HCT116 (cell line): ENCODE measurements around the gene MYL12B. TPM values are rescaled to one million over a fixed set of nuclear protein-coding genes. Genes with fewer than 3 reads are reported as not detected.

ENCODE experiments used
- ATAC-seq: fragments of 200-7000 bp; cut with Tn5 transposase; 2 replicates; pipeline ENCODE4 v1.9.1; 2020; ENCODE audit warnings: mild to moderate bottlenecking, moderate library complexity
- BruUV-seq: library from RNA; stranded (reverse); fragments of 400-500 nt; replicated peaks from 2 replicates; lab custom pipeline; 2021; lab: Mats Ljungman, UMichigan
- CTCF ChIA-PET: fragments of 300-600 bp; sonication (Branson Sonifier 250); formaldehyde crosslinking; loops from one replicate; lab custom pipeline; 2021; ENCODE audit warnings: antibody characterized with exemption; lab: Charles Lee
- POLR2A ChIA-PET: fragments of 300-600, 350-600 bp; sonication (Branson Sonifier 250); formaldehyde crosslinking; loops from one replicate; lab custom pipeline; 2021; ENCODE audit warnings: antibody characterized with exemption; lab: Charles Lee
- RAD21 ChIA-PET, 2 experiments: fragments of 300-600 bp; sonication (Branson Sonifier 250); formaldehyde crosslinking; loops; one replicate each; lab custom pipeline; 2023; ENCODE audit warnings: low total read pairs in 2 of 2; ENCODE audit not compliant: uncharacterized antibody in 2 of 2, unreplicated experiment in 2 of 2, low non-redundant PET in 1 of 2; lab: Charles Lee
- DNase-seq: peaks from one replicate; pipeline ENCODE4 v3.0.0-alpha.2; 2010; ENCODE audit warnings: low read depth, low spot score
- H2AFZ ChIP-seq: fragments of 200-600 bp; shearing (Covaris generic), sonication (generic); 2 replicates; pipeline ENCODE4 v1.6.1; 2017; ENCODE audit warnings: low read depth, mixed run types, mixed read lengths, antibody characterized with exemption, low read length; ENCODE audit not compliant: poor library complexity, severe bottlenecking
- H3K27ac ChIP-seq: 2 replicates; pipeline ENCODE4 v1.5.1; 2012; ENCODE audit warnings: low read depth, low read length
- H3K27me3 ChIP-seq: fragments of 200-600 bp; sonication (generic); 2 replicates; pipeline ENCODE4 v1.6.1; 2016; ENCODE audit warnings: mixed run types, low read length, mixed read lengths; ENCODE audit not compliant: insufficient read depth
- H3K36me3 ChIP-seq, 2 experiments: fragments of 200-500 bp in 1 of 2; fragments of 200-600 bp in 1 of 2; sonication (Bioruptor generic) in 1 of 2; sonication (generic) in 1 of 2; 2 replicates each; pipeline versions ENCODE4 v1.5.1 to v1.6.1; 2014 to 2016; ENCODE audit warnings: low read length in 2 of 2, inconsistent platforms in 1 of 2, mixed read lengths in 1 of 2, mixed run types in 1 of 2; ENCODE audit not compliant: insufficient read depth in 2 of 2, control insufficient read depth in 1 of 2
- H3K4me1 ChIP-seq, 2 experiments: fragments of 200-600 bp in 1 of 2; sonication (generic) in 1 of 2; 2 replicates each; pipeline versions ENCODE4 v1.5.1 to v1.6.1; 2012 to 2017; ENCODE audit warnings: low read length in 2 of 2, inconsistent platforms in 1 of 2, mild to moderate bottlenecking in 1 of 2, mixed read lengths in 1 of 2, mixed run types in 1 of 2, moderate library complexity in 1 of 2; ENCODE audit not compliant: insufficient read depth in 2 of 2, control insufficient read depth in 1 of 2
- H3K4me2 ChIP-seq: fragments of 200-600 bp; sonication (generic); 2 replicates; pipeline ENCODE4 v1.6.1; 2017; ENCODE audit warnings: mixed run types, low read length, mixed read lengths
- H3K4me3 ChIP-seq, 2 experiments: fragments of 200-600 bp in 1 of 2; sonication (generic) in 1 of 2; replicated peaks in 1 of 2; 2 replicates each; pipeline ENCODE4 v1.5.1; 2011 to 2016; ENCODE audit warnings: low read length in 2 of 2, control low read depth in 1 of 2, low read depth in 1 of 2, mild to moderate bottlenecking in 1 of 2, mixed read lengths in 1 of 2, mixed run types in 1 of 2
- H3K79me2 ChIP-seq: fragments of 200-600 bp; sonication (generic); 2 replicates; pipeline ENCODE4 v1.6.1; 2017; ENCODE audit warnings: mild to moderate bottlenecking, mixed run types, low read length, moderate library complexity, mixed read lengths; ENCODE audit not compliant: insufficient read depth
- H3K9ac ChIP-seq: fragments of 200-600 bp; sonication (generic); 2 replicates; pipeline ENCODE4 v1.6.1; 2016; ENCODE audit warnings: low read length, mixed read lengths
- H3K9me2 ChIP-seq: fragments of 200-600 bp; sonication (generic), shearing (Covaris generic); 2 replicates; pipeline ENCODE4 v1.6.1; 2017; ENCODE audit warnings: mixed run types, mild to moderate bottlenecking, moderate library complexity; ENCODE audit not compliant: insufficient read depth
- H3K9me3 ChIP-seq, 2 experiments: fragments of 200-500 bp in 1 of 2; fragments of 200-600 bp in 1 of 2; sonication (Bioruptor generic) in 1 of 2; sonication (generic) in 1 of 2; 2 replicates each; pipeline ENCODE4 v1.6.1; 2014 to 2017; ENCODE audit warnings: low read length in 2 of 2, mixed read lengths in 2 of 2, inconsistent platforms in 1 of 2, low read depth in 1 of 2, mild to moderate bottlenecking in 1 of 2, mixed run types in 1 of 2, moderate library complexity in 1 of 2; ENCODE audit not compliant: control insufficient read depth in 1 of 2, insufficient read depth in 1 of 2
- H4K20me1 ChIP-seq: fragments of 200-600 bp; sonication (generic), shearing (Covaris generic); 2 replicates; pipeline ENCODE4 v1.6.1; 2017; ENCODE audit warnings: mixed run types, mild to moderate bottlenecking, moderate library complexity; ENCODE audit not compliant: insufficient read depth
- ATF3 ChIP-seq: IDR thresholded peaks from 2 replicates; pipeline ENCODE4 v1.6.1; 2012
- CBX3 ChIP-seq: IDR thresholded peaks from 2 replicates; pipeline ENCODE4 v1.6.1; 2012; ENCODE audit warnings: low read depth
- CEBPB ChIP-seq: IDR thresholded peaks from 2 replicates; pipeline ENCODE4 v1.6.1; 2012; ENCODE audit warnings: low read depth
- CTCF ChIP-seq, 3 experiments: fragments of 200-600 bp in 1 of 3; sonication (generic) in 1 of 3; IDR thresholded peaks in 2 of 3; conservative IDR thresholded peaks in 1 of 3; 2 replicates each; pipeline ENCODE4 v1.5.1; 2012 to 2017; ENCODE audit warnings: low read depth in 2 of 3, low read length in 2 of 3, antibody characterized with exemption in 1 of 3, borderline replicate concordance in 1 of 3, control low read depth in 1 of 3, mild to moderate bottlenecking in 1 of 3, mixed read lengths in 1 of 3, mixed run types in 1 of 3, moderate library complexity in 1 of 3; ENCODE audit not compliant: insufficient read depth in 1 of 3
- ELF1 ChIP-seq: IDR thresholded peaks from 2 replicates; pipeline ENCODE4 v1.6.1; 2012; ENCODE audit warnings: low read depth, borderline replicate concordance
- EZH2 ChIP-seq: fragments of 200-600 bp; sonication (generic); IDR thresholded peaks from 2 replicates; pipeline ENCODE4 v1.6.1; 2017; ENCODE audit warnings: antibody characterized with exemption, mixed run types
- FOSL1 ChIP-seq: IDR thresholded peaks from 2 replicates; pipeline ENCODE4 v1.6.1; 2012; ENCODE audit warnings: low read depth
- POLR2A ChIP-seq: IDR thresholded peaks from 2 replicates; pipeline ENCODE4 v1.7.0; 2011; ENCODE audit warnings: borderline replicate concordance; ENCODE audit not compliant: insufficient read depth, insufficient read length; ENCODE audit errors: extremely low read depth
- POLR2AphosphoS5 ChIP-seq: IDR thresholded peaks from 2 replicates; pipeline ENCODE4 v1.6.1; 2011; ENCODE audit warnings: mild to moderate bottlenecking, low read depth, low read length, moderate library complexity
- RAD21 ChIP-seq: IDR thresholded peaks from 2 replicates; pipeline ENCODE4 v1.6.1; 2012; ENCODE audit warnings: low read depth, mild to moderate bottlenecking
- SIN3A ChIP-seq: IDR thresholded peaks from 2 replicates; pipeline ENCODE4 v1.6.1; 2012; ENCODE audit warnings: low read depth
- SP1 ChIP-seq: IDR thresholded peaks from 2 replicates; pipeline ENCODE4 v1.6.1; 2012; ENCODE audit warnings: low read depth
- SRF ChIP-seq: IDR thresholded peaks from 2 replicates; pipeline ENCODE4 v1.6.1; 2012; ENCODE audit warnings: low read depth
- TCF7L2 ChIP-seq: IDR thresholded peaks from 2 replicates; pipeline ENCODE4 v1.7.0; 2011; ENCODE audit warnings: borderline replicate concordance, inconsistent platforms; ENCODE audit not compliant: insufficient read depth, insufficient read length; ENCODE audit errors: extremely low read depth
- YY1 ChIP-seq: IDR thresholded peaks from 2 replicates; pipeline ENCODE4 v1.6.1; 2011; ENCODE audit warnings: low read length, low read depth, moderate library complexity, mild to moderate bottlenecking; ENCODE audit not compliant: insufficient replicate concordance; ENCODE audit errors: extremely low read depth
- ZFX ChIP-seq: fragments of 450-650 bp; IDR thresholded peaks from 2 replicates; pipeline ENCODE4 v1.6.1; 2017
- ZNF274 ChIP-seq: fragments of 200-500 bp; sonication (Bioruptor generic); IDR thresholded peaks from 2 replicates; pipeline ENCODE4 v1.6.1; 2014; ENCODE audit warnings: mild to moderate bottlenecking, low read depth, low read length, inconsistent platforms
- intact Hi-C: fragments of 100-400 bp; cut with micrococcal nuclease; formaldehyde crosslinking; loops from 2 replicates; pipeline ENCODE4 v1.10.0; 2022
- total RNA-seq: library from RNA; stranded (reverse); gene quantifications from one replicate; pipeline ENCODE4 v1.2.1, GENCODE V29; 2021; ENCODE audit not compliant: unreplicated experiment
- TF ChIP-seq, protein P1 (sequence below): IDR thresholded peaks from 2 replicates; pipeline ENCODE4 v1.6.1; 2012; ENCODE audit warnings: low read depth
- TF ChIP-seq, protein P2 (sequence below): IDR thresholded peaks from 2 replicates; pipeline ENCODE4 v1.6.1; 2012

The MYL12B gene
- total RNA-seq, 1 experiment from 2014 or later, result 403 TPM

DNA sequence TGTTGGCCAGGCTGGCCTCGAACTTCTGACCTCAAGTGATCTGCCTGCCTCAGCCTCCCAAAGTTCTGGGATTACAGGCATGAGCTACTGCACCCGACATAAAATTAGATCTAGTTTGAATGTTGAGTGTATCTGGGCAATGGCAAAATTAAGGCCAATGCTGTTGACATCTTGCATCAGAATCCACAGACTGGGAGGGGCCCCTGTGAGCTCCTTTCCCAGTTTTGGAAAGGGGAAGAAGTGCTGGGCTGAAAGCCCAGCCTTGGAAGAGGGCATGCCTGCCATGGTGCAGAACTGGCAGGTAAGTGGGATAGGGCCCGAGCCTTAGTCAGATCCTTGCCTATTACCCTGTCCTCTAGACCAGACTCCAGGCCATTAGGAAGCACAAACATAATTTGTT, 37.7 kb upstream of the MYL12B start:
- Histone ChIP-seq H3K4me2 (no peak overlapping the region), H3K9me3 (no peaks in the 10 kb centered on the region), H3K9me2 (no peaks in the 10 kb centered on the region), H3K27me3 (no peaks in the 10 kb centered on the region), H3K4me3 (no peak overlapping the region), H3K27ac (no peak overlapping the region), H3K4me1 (no peaks in the 10 kb centered on the region), H3K9ac (no peak overlapping the region), H2AFZ (no peak overlapping the region), H4K20me1 (no peaks in the 10 kb centered on the region), H3K79me2 (no peaks in the 10 kb centered on the region), H3K36me3 (no peaks in the 10 kb centered on the region)
- CTCF ChIA-PET, result no interaction called here
- ATAC-seq (no peak), DNase-seq (no peak)
- intact Hi-C loops, result no loop called here
- RAD21 ChIA-PET, result no interaction called here
- TF ChIP-seq EZH2 (no peak), SIN3A (no peak), SRF (no peak), POLR2A (no peak), CEBPB (no peak), CTCF (IDR thresholded peaks at IDR 0.05 in 2 of 3, conservative IDR thresholded peaks at IDR 0.05 in 1 of 3; ENCODE audit: borderline replicate concordance in 1 of 3, insufficient read depth in 1 of 3, low read depth in 2 of 3, low read length in 2 of 3) (no peak), YY1 (no peak), ZFX (no peak), POLR2AphosphoS5 (no peak), SP1 (no peak), ELF1 (no peak), ATF3 (no peak), ZNF274 (no peak), FOSL1 (no peak), CBX3 (no peak), RAD21 (no peak), TCF7L2 (no peak)
- TF ChIP-seq, protein P1, sequence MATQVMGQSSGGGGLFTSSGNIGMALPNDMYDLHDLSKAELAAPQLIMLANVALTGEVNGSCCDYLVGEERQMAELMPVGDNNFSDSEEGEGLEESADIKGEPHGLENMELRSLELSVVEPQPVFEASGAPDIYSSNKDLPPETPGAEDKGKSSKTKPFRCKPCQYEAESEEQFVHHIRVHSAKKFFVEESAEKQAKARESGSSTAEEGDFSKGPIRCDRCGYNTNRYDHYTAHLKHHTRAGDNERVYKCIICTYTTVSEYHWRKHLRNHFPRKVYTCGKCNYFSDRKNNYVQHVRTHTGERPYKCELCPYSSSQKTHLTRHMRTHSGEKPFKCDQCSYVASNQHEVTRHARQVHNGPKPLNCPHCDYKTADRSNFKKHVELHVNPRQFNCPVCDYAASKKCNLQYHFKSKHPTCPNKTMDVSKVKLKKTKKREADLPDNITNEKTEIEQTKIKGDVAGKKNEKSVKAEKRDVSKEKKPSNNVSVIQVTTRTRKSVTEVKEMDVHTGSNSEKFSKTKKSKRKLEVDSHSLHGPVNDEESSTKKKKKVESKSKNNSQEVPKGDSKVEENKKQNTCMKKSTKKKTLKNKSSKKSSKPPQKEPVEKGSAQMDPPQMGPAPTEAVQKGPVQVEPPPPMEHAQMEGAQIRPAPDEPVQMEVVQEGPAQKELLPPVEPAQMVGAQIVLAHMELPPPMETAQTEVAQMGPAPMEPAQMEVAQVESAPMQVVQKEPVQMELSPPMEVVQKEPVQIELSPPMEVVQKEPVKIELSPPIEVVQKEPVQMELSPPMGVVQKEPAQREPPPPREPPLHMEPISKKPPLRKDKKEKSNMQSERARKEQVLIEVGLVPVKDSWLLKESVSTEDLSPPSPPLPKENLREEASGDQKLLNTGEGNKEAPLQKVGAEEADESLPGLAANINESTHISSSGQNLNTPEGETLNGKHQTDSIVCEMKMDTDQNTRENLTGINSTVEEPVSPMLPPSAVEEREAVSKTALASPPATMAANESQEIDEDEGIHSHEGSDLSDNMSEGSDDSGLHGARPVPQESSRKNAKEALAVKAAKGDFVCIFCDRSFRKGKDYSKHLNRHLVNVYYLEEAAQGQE, result no peak
- TF ChIP-seq, protein P2, sequence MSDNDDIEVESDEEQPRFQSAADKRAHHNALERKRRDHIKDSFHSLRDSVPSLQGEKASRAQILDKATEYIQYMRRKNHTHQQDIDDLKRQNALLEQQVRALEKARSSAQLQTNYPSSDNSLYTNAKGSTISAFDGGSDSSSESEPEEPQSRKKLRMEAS, result no peak
- BruUV-seq, result no TSS peak
- POLR2A ChIA-PET, result no interaction called here
